ENCODE measurements around the gene KCNJ13.
"Not testable (repeated sequence)": the region's sequence is repeated elsewhere in the genome, so short reads cannot be mapped to it uniquely, and the experiment has no call there.

Gene KCNJ13

GRCh38 chr2:232761301-232761907, 15.0 kb downstream of the KCNJ13 start:
- DNase-seq, result no peak

- DNase-seq, result no peak
These were observed 18.5 kb downstream of the KCNJ13 start for GRCh38 chr2:232757905-232758304.

GRCh38 chr2:232750135-232750671, 26.2 kb downstream of the KCNJ13 start:
- DNase-seq, result no peak

GRCh38 chr2:232749331-232749730, 27.0 kb downstream of the KCNJ13 start:
- no peak for DNase-seq

- DNase-seq, result no peak
These were observed 28.3 kb downstream of the KCNJ13 start for GRCh38 chr2:232748038-232748437.

GRCh38 chr2:232744963-232745362, 31.4 kb downstream of the KCNJ13 start:
- DNase-seq, result no peak

- no peak for DNase-seq
These were observed 34.4 kb downstream of the KCNJ13 start for GRCh38 chr2:232741972-232742371.

GRCh38 chr2:232741294-232741693, 35.1 kb downstream of the KCNJ13 start:
- no peak for DNase-seq

- no peak for DNase-seq
These were observed 44.9 kb downstream of the KCNJ13 start for GRCh38 chr2:232731470-232731869.

GRCh38 chr2:232728785-232729184, 47.6 kb downstream of the KCNJ13 start:
- DNase-seq, result no peak

GRCh38 chr2:232723027-232723426, 53.3 kb downstream of the KCNJ13 start:
- DNase-seq, result no peak

GRCh38 chr2:232721882-232722281, 54.5 kb downstream of the KCNJ13 start:
- DNase-seq, result no peak

GRCh38 chr2:232721261-232721660, 55.1 kb downstream of the KCNJ13 start:
- DNase-seq, result no peak

- not testable (repeated sequence) for DNase-seq
These were observed 56.3 kb downstream of the KCNJ13 start for GRCh38 chr2:232720056-232720455.

Measured in NCI-H1048 (cell line).